ENCODE data around the gene CENPE.

CENPE gene

DNA sequence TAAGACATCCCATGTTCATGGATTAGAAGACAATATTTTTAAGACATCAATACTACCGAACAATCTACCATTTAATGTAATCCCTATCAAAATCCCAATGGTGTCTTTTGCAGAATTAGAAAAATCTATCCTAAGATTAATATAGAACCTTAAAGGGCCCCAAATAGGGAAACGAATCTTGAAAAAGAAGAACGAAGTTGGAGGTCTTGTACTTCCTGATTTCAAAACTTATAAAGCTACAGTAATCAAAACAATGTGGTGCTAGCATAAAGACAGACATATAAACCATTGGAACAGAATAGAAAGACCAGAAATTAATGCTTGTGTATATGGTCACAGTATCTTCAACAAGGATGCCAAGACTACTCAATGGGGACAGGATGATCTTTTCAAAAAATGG, 42.0 kb downstream of the CENPE start:
- no peak overlapping the region for H3K4me3 ChIP-seq (ENCODE audit: low read depth, low read length)
- TF ChIP-seq, protein P1, sequence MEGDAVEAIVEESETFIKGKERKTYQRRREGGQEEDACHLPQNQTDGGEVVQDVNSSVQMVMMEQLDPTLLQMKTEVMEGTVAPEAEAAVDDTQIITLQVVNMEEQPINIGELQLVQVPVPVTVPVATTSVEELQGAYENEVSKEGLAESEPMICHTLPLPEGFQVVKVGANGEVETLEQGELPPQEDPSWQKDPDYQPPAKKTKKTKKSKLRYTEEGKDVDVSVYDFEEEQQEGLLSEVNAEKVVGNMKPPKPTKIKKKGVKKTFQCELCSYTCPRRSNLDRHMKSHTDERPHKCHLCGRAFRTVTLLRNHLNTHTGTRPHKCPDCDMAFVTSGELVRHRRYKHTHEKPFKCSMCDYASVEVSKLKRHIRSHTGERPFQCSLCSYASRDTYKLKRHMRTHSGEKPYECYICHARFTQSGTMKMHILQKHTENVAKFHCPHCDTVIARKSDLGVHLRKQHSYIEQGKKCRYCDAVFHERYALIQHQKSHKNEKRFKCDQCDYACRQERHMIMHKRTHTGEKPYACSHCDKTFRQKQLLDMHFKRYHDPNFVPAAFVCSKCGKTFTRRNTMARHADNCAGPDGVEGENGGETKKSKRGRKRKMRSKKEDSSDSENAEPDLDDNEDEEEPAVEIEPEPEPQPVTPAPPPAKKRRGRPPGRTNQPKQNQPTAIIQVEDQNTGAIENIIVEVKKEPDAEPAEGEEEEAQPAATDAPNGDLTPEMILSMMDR (IDR thresholded peaks at IDR 0.05; ENCODE audit: borderline replicate concordance, insufficient read depth, low read depth, low read length): no peak

DNA sequence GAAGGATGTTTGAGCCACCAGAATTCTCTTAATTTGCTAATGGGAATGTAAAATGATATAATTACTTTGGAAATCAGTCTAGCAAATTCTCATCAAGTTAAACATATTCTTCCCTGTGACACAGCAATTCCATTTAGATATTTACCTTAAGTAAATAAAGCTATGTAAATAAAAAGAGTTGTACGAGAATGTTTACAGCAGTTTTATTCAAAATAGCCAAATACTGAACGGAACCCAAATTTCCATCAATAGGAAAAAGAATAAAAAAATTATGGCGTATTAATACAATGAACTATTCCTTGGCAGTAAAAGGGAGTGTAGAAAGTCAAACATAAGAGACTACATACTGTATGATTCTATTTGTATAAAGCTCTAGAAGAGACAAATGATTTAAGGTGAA, 45.8 kb downstream of the CENPE start:
- TF ChIP-seq, protein P1 (IDR thresholded peaks at IDR 0.05; ENCODE audit: borderline replicate concordance, insufficient read depth, low read depth, low read length): no peak
- no peak overlapping the region for H3K4me3 ChIP-seq (ENCODE audit: low read depth, low read length)

DNA sequence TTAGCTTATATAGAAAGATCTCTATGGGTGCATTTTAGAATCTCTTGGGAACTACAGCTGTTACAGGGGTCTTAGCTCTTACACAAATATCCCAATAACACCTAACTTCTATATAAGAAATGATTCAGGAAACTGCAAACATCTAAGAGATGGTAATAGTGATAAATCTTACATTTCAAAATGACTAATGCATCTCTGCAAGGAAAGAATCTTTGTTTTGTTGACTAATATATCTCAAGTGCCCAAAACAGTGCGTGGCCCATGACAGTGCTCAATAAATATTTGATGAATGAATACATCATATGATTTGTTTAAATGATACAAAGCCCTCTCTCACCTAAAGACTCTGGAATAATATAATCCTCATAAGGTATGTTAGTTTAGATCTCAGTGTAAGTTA, 47.5 kb downstream of the CENPE start:
- no peak overlapping the region for H3K4me3 ChIP-seq (ENCODE audit: low read depth, low read length)
- TF ChIP-seq, protein P1 (IDR thresholded peaks at IDR 0.05; ENCODE audit: borderline replicate concordance, insufficient read depth, low read depth, low read length): no peak

DNA sequence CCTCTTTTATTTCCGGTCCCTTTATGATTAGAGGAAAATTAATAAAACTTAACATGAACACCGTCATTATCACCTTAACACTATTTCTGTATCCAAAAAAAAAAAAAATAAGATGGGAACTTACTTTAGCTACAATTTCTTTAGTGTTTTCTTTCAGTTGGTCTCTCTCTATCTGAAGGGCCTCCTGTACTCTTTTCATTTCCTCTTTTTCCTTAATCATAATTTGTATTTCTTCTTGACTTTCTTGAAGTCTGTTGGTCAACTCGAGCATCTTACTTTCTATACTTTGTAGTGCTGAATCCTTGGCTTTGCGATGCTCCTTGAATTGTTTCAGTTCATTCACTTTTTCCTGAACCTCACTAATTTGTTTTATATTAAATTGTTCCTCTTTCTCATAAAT, 53.2 kb downstream of the CENPE start:
- TF ChIP-seq, protein P1 (IDR thresholded peaks at IDR 0.05; ENCODE audit: borderline replicate concordance, insufficient read depth, low read depth, low read length): no peak
- H3K4me3 ChIP-seq (ENCODE audit: low read depth, low read length): no peak overlapping the region

DNA sequence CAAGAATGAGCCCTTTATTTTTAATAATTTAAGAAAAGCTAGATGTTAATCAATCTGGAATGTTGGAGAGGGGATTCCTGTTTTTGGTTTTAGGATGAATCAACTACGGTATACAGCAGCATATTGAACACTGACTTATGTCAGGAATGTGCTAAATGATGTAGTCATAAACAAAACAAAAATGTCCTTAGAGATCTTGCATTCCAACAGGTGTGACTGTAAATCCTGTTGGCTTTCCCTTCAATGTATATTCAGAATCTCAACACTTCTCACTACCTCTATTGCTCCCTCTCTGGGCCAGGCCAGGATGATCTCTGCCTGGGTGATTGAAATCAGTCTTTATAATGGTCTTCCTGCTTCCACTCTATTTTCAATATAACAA, 60.7 kb downstream of the CENPE start:
- no peak overlapping the region for H3K4me3 ChIP-seq (ENCODE audit: low read depth, low read length)
- TF ChIP-seq, protein P1 (IDR thresholded peaks at IDR 0.05; ENCODE audit: borderline replicate concordance, insufficient read depth, low read depth, low read length): no peak

DNA sequence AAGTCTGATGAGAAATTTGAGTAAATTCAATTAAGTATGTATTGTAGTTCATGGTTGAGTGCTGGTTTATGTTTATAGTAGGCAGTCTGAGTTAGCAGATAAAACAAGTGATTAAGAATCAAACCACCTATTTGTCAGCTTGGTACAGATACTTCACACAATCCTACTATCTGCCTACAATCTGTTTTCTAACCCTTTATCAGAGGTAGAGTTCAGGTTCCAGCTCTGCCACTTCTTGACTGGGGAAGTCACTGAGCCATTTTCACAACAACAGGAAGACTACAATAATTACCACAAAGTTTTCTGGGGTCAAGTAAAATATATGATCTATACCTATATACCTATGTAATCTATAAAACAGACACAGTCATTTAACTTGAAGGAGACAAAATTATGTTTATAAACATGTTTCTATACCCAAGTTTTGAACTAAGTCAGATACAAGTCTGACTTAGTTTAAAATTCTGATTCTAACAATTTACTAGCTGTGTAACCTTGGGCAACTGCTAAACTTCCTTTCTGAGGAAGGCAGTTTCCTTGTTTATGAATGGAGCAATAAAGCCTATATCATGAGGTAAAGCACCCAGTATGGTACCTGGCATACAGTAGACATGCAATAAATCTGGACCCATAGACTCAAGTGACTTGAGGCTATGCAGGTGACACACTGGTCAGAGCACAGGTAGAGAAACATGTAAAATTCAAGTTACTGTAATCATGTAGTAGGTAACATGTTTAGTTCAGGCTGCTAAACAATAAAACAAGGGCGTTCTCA, 61.3 kb downstream of the CENPE start:
- H3K4me3 ChIP-seq (ENCODE audit: low read depth, low read length): no peak overlapping the region
- TF ChIP-seq, protein P1 (IDR thresholded peaks at IDR 0.05; ENCODE audit: borderline replicate concordance, insufficient read depth, low read depth, low read length): no peak

DNA sequence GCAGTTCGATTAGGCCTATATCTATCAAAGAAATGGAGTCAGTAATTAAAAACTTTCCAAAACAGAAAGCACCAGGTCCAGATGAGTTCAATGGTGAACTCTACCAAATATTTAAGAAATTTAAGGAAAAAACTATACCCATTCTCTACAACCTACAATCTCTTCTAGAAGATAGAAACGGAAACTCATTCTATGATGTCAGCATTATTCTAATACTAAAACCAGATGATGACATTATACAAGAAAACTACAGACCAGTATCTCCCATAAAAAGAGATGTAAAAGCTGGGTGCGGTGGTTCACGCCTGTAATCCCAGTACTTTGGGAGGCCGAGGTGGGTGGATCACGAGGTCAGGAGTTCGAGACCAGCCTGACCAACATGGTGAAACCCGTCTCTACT, 69.0 kb downstream of the CENPE start:
- H3K4me3 ChIP-seq (ENCODE audit: low read depth, low read length): no peak overlapping the region
- TF ChIP-seq, protein P1 (IDR thresholded peaks at IDR 0.05; ENCODE audit: borderline replicate concordance, insufficient read depth, low read depth, low read length): no peak
